Measurements from ENCODE around the gene AFM. TPM values are rescaled to one million over a fixed set of nuclear protein-coding genes. Genes with fewer than 3 reads are reported as not detected.

AFM gene
- total RNA-seq, 6 experiments from 2014 or later: not detected

DNA sequence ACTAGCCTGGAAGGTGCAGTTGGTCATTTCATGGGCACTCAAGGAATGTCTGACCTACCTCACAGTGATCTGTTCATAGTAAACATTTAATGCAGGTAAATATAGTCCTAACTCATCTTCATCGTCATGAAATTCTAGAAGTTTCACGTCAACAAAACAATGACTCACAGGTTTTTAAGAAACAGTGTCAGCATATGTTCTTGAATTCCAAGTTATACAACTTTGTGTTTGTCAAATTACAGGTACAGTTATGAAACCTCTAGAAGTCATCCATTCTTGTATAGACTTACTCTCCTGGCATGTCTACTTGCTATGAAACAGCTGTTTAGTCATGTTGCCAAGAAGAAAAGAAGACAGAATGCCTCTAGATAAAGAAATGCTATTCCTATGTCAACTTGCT is 46.6 kb downstream of the AFM start:
- Mint-ChIP-seq H3K4me3 (no peak overlapping the region), H3K9me3 (no peaks in the 10 kb centered on the region), H3K27me3 (ENCODE audit: insufficient read depth) (peaks cover 6% of the 10 kb centered on the region; the same call in 1 of the 2 replicates), H3K36me3 (ENCODE audit: low read depth) (no peaks in the 10 kb centered on the region), H3K27ac (no peak overlapping the region), H3K4me1 (ENCODE audit: low read depth) (no peaks in the 10 kb centered on the region)
- no peak for DNase-seq
- TF ChIP-seq, protein P1, sequence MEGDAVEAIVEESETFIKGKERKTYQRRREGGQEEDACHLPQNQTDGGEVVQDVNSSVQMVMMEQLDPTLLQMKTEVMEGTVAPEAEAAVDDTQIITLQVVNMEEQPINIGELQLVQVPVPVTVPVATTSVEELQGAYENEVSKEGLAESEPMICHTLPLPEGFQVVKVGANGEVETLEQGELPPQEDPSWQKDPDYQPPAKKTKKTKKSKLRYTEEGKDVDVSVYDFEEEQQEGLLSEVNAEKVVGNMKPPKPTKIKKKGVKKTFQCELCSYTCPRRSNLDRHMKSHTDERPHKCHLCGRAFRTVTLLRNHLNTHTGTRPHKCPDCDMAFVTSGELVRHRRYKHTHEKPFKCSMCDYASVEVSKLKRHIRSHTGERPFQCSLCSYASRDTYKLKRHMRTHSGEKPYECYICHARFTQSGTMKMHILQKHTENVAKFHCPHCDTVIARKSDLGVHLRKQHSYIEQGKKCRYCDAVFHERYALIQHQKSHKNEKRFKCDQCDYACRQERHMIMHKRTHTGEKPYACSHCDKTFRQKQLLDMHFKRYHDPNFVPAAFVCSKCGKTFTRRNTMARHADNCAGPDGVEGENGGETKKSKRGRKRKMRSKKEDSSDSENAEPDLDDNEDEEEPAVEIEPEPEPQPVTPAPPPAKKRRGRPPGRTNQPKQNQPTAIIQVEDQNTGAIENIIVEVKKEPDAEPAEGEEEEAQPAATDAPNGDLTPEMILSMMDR (IDR thresholded peaks at IDR 0.05): no peak

DNA sequence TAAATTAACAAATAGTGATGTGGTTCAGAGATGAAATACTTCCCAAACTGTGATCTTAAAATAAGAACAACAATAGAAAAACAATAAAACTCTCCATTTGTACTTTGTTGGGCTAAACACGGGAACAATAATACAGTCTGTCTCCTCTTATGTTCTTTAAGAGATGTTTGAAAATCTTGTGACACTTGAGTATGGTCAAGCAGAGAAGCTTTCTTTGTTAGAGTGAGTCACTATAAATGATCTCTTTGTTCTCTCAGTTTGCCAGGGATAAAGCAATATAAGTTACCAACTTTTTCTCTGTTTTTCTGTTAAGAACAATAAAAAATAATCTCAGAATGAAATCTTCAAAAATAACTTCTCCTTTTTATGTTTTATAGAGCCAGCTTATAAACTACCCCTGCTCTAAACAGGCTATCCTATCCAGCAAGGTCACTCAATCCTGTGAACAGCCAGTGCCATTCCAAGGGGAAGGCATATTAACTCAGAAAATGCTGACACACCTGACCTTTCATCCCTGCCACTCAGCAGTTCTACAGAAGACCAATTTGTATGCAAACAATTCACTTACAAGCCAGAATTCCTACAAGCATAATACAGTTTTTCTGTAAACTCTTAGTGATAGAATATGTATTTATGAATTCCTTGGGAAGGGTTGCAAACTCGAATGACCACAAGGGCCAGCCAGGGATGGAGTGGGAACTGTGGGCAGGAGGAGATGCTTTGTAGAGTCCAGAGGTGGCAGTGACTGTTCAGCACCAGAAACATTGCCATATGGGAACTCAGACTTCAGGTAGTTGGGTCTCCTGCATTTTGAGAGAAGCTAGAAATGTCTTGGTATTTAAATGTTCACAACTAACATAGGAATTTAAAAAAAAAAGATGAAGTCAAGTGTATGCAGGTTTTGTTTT is 52.2 kb downstream of the AFM start:
- H3K27me3 Mint-ChIP-seq (ENCODE audit: insufficient read depth): peaks cover 6% of the 10 kb centered on the region; the same call in 1 of the 2 replicates
- H3K4me1 Mint-ChIP-seq (ENCODE audit: low read depth): no peaks in the 10 kb centered on the region
- TF ChIP-seq, protein P1 (IDR thresholded peaks at IDR 0.05): no peak
- no peaks in the 10 kb centered on the region for H3K36me3 Mint-ChIP-seq (ENCODE audit: low read depth)
- H3K9me3 Mint-ChIP-seq: no peaks in the 10 kb centered on the region
- no peak overlapping the region for H3K4me3 Mint-ChIP-seq
- no peak overlapping the region for H3K27ac Mint-ChIP-seq
- DNase-seq: no peak

DNA sequence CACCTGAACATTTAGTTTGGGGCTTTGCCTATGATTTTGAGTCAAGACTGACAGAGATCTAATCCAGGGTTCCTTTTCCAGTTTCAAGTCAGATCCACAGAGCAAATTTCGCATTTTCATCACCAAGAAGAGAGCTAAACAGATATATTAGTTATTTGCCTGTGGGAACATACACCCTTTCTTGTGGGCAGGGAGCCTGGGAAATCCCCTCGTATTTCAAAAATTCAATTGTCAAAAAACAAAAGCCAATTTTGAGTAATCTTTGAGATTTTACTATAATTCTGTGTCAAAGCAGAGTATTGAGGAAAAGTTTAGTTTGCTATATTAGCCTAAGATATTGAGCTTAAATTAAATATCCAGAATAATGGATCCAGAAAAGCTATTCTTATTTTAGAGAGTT is 56.6 kb downstream of the AFM start:
- no peak overlapping the region for H3K4me3 Mint-ChIP-seq
- TF ChIP-seq, protein P1 (IDR thresholded peaks at IDR 0.05): no peak
- no peak for DNase-seq

DNA sequence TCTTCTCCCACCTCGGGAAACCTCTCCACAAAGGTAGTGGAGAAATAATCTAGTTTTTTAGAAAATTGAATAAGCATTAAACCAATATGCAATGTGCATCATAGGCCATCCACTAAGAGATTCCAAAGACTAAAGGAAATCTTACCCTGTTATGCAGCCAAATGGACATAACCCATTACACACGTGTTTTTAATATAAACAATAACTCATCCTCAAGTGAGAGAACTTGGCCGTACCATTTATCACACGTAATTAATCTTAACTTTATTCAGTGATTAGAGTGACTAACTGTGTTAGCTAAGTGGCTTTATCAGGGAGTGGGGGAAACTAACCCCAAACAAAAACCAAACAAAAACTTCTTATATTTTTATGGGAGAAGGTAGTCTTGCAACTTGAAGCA is 57.8 kb downstream of the AFM start:
- TF ChIP-seq, protein P1 (IDR thresholded peaks at IDR 0.05): no peak
- H3K9me3 Mint-ChIP-seq: no peaks in the 10 kb centered on the region
- no peak overlapping the region for H3K4me3 Mint-ChIP-seq
- no peak overlapping the region for H3K27ac Mint-ChIP-seq
- H3K4me1 Mint-ChIP-seq (ENCODE audit: low read depth): no peaks in the 10 kb centered on the region; the same call in 1 of the 2 replicates
- no peak for DNase-seq
- H3K36me3 Mint-ChIP-seq (ENCODE audit: low read depth): no peaks in the 10 kb centered on the region
- peaks cover 1% of the 10 kb centered on the region; the same call in 1 of the 2 replicates for H3K27me3 Mint-ChIP-seq (ENCODE audit: insufficient read depth)

More for the DNA sequence above, 56.6 kb downstream of the AFM start:
- Mint-ChIP-seq H3K9me3 (no peaks in the 10 kb centered on the region), H3K27me3 (ENCODE audit: insufficient read depth) (peaks cover 3% of the 10 kb centered on the region; the same call in 1 of the 2 replicates), H3K27ac (no peak overlapping the region), H3K36me3 (ENCODE audit: low read depth) (no peaks in the 10 kb centered on the region), H3K4me1 (ENCODE audit: low read depth) (no peaks in the 10 kb centered on the region; the same call in 1 of the 2 replicates)

DNA sequence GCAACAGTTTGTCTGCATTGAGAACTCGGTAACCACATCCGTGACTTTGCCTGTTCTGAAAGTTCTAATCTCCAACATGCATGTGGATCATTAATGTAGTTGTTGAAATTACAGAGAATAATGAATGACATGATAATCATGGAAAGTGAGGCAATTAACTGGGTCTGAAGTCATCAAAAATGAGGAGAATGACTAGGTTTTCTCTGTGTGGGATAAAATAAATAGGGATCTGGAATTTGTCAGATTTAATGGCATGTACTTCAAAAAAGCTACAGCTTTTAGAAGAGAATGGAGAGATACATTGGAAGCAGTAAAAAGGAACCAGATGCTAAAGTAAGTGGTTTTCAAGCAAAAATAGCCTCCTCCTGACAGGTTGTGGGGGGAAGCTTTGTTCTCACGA is 59.3 kb downstream of the AFM start:
- TF ChIP-seq, protein P1 (IDR thresholded peaks at IDR 0.05): no peak
- Mint-ChIP-seq H3K27me3 (ENCODE audit: insufficient read depth) (peaks cover 1% of the 10 kb centered on the region; the same call in 1 of the 2 replicates), H3K9me3 (no peaks in the 10 kb centered on the region), H3K4me1 (ENCODE audit: low read depth) (no peaks in the 10 kb centered on the region; the same call in 1 of the 2 replicates), H3K4me3 (no peak overlapping the region), H3K27ac (no peak overlapping the region), H3K36me3 (ENCODE audit: low read depth) (no peaks in the 10 kb centered on the region)
- no peak for DNase-seq
